Neural cell (in vitro differentiated cells): ENCODE measurements around the gene ASB1. TPM values are rescaled to one million over a fixed set of nuclear protein-coding genes. Genes with fewer than 3 reads are reported as not detected.

Experiments used
- H2AFZ ChIP-seq: fragments of 200-600, 300-800 bp; sonication (generic), shearing (Covaris generic); 2 replicates; pipeline ENCODE4 v1.6.0; 2014; ENCODE audit warnings: low read depth, mild to moderate bottlenecking, antibody characterized with exemption, low read length, moderate library complexity
- H3F3A ChIP-seq: fragments of 200-600 bp; shearing (Covaris generic); 2 replicates; pipeline ENCODE4 v1.6.1; 2016; ENCODE audit warnings: mild to moderate bottlenecking, moderate library complexity, mixed read lengths, antibody characterized with exemption, low read length; ENCODE audit not compliant: insufficient read depth, poor library complexity, severe bottlenecking
- H3K27ac ChIP-seq: fragments of 200-600, 300-800 bp; sonication (generic), shearing (Covaris generic); 2 replicates; pipeline ENCODE4 v1.5.1; 2014; ENCODE audit warnings: mild to moderate bottlenecking, low read length, moderate library complexity
- H3K27me3 ChIP-seq: fragments of 300-800, 200-600 bp; sonication (generic), shearing (Covaris generic); 2 replicates; pipeline ENCODE4 v1.6.0; 2014; ENCODE audit warnings: mild to moderate bottlenecking, low read depth, low read length, moderate library complexity; ENCODE audit not compliant: insufficient read depth
- H3K36me3 ChIP-seq: fragments of 300-800, 200-600 bp; sonication (generic), shearing (Covaris generic); 2 replicates; pipeline ENCODE4 v1.5.1; 2014; ENCODE audit warnings: mild to moderate bottlenecking, antibody characterized with exemption, low read length, moderate library complexity; ENCODE audit not compliant: insufficient read depth
- H3K4me2 ChIP-seq: fragments of 300-800, 200-600 bp; sonication (generic), shearing (Covaris generic); 2 replicates; pipeline ENCODE4 v1.6.0; 2014; ENCODE audit warnings: mild to moderate bottlenecking, low read length
- H3K4me3 ChIP-seq: fragments of 300-800, 200-600 bp; sonication (generic), shearing (Covaris generic); 2 replicates; pipeline ENCODE4 v1.5.1; 2014; ENCODE audit warnings: mild to moderate bottlenecking, low read length, moderate library complexity
- H3K79me2 ChIP-seq: fragments of 200-600 bp; shearing (Covaris generic); replicated peaks from 2 replicates; pipeline ENCODE4 v1.6.0; 2014; ENCODE audit warnings: mild to moderate bottlenecking, low read length, moderate library complexity; ENCODE audit not compliant: insufficient read depth
- H3K9ac ChIP-seq: fragments of 300-800, 200-600 bp; sonication (generic), shearing (Covaris generic); 2 replicates; pipeline ENCODE4 v1.6.1; 2016; ENCODE audit warnings: mild to moderate bottlenecking, low read length, mixed read lengths
- H3K9me2 ChIP-seq: fragments of 200-600 bp; shearing (Covaris generic); 2 replicates; pipeline ENCODE4 v1.6.1; 2016; ENCODE audit warnings: mild to moderate bottlenecking, low read length, mixed read lengths; ENCODE audit not compliant: insufficient read depth
- H3K9me3 ChIP-seq: fragments of 200-600, 300-800 bp; sonication (generic), shearing (Covaris generic); 2 replicates; pipeline ENCODE4 v1.6.1; 2016; ENCODE audit warnings: mild to moderate bottlenecking, mixed run types, low read length, moderate library complexity, mixed read lengths
- H4K20me1 ChIP-seq: fragments of 200-600 bp; shearing (Covaris generic); 2 replicates; pipeline ENCODE4 v1.6.1; 2016; ENCODE audit warnings: mild to moderate bottlenecking, mixed run types; ENCODE audit not compliant: insufficient read depth
- CTCF ChIP-seq: fragments of 450-650 bp; IDR thresholded peaks from 2 replicates; pipeline ENCODE4 v1.5.1; 2014; ENCODE audit warnings: antibody characterized with exemption, mild to moderate bottlenecking, moderate library complexity; ENCODE audit not compliant: poor library complexity, severe bottlenecking
- EP300 ChIP-seq: fragments of 450-650 bp; conservative IDR thresholded peaks from 2 replicates; pipeline ENCODE4 v1.6.1; 2014; ENCODE audit warnings: antibody characterized with exemption, mild to moderate bottlenecking, moderate library complexity; ENCODE audit not compliant: poor library complexity, severe bottlenecking
- EZH2 ChIP-seq: fragments of 200-600, 300-800 bp; shearing (Covaris generic), sonication (generic); IDR thresholded peaks from 2 replicates; pipeline ENCODE4 v1.6.1; 2014; ENCODE audit warnings: antibody characterized with exemption, low read length, borderline replicate concordance, mild to moderate bottlenecking; ENCODE audit not compliant: insufficient read depth, poor library complexity, severe bottlenecking
- MXI1 ChIP-seq: fragments of 450-650 bp; conservative IDR thresholded peaks from 2 replicates; pipeline ENCODE4 v1.6.1; 2014; ENCODE audit warnings: antibody characterized with exemption, mild to moderate bottlenecking; ENCODE audit not compliant: poor library complexity, severe bottlenecking
- POLR2AphosphoS5 ChIP-seq: IDR thresholded peaks from 2 replicates; pipeline ENCODE4 v1.6.1; 2012
- RAD21 ChIP-seq: fragments of 450-650 bp; conservative IDR thresholded peaks from 2 replicates; pipeline ENCODE4 v1.6.1; 2014; ENCODE audit warnings: antibody characterized with exemption, mild to moderate bottlenecking, moderate library complexity
- REST ChIP-seq: IDR thresholded peaks from 2 replicates; pipeline ENCODE4 v1.6.1; 2012; ENCODE audit warnings: borderline replicate concordance
- SMC3 ChIP-seq: fragments of 450-650 bp; conservative IDR thresholded peaks from 2 replicates; pipeline ENCODE4 v1.6.1; 2014; ENCODE audit warnings: antibody characterized with exemption, mild to moderate bottlenecking, moderate library complexity; ENCODE audit not compliant: poor library complexity
- TAF1 ChIP-seq: IDR thresholded peaks from 2 replicates; pipeline ENCODE4 v1.6.1; 2012; ENCODE audit warnings: low read depth
- polyA plus RNA-seq: library from polyadenylated mRNA; depleted of rRNA; stranded (reverse); fragments of >200 nt; gene quantifications from 2 replicates; pipeline ENCODE4 v1.2.3, GENCODE V29; 2014

ASB1 gene
- polyA plus RNA-seq, 1 donor from 2014 or later, result 13.7 TPM

GRCh38 chr2:238379096-238379810, 47.5 kb upstream of the ASB1 start:
- Histone ChIP-seq H3K27me3 (no peaks in the 10 kb centered on the region), H4K20me1 (no peaks in the 10 kb centered on the region), H2AFZ (no peak overlapping the region), H3K27ac (no peak overlapping the region), H3K36me3 (no peaks in the 10 kb centered on the region), H3K79me2 (no peaks in the 10 kb centered on the region), H3K9me2 (no peaks in the 10 kb centered on the region), H3F3A (no peaks in the 10 kb centered on the region), H3K4me2 (no peak overlapping the region), H3K9ac (no peak overlapping the region), H3K9me3 (no peaks in the 10 kb centered on the region), H3K4me3 (no peak overlapping the region)
- no peak for TF ChIP-seq MXI1
- TF ChIP-seq POLR2AphosphoS5, result no peak
- TF ChIP-seq SMC3, result no peak
- TF ChIP-seq EZH2, result no peak
- TF ChIP-seq REST, result no peak
- no peak for TF ChIP-seq TAF1
- no peak for TF ChIP-seq EP300
- no peak for TF ChIP-seq RAD21
- TF ChIP-seq CTCF, result no peak

GRCh38 chr2:238380336-238380735, 46.4 kb upstream of the ASB1 start:
- no peaks in the 10 kb centered on the region for H4K20me1 ChIP-seq
- no peak overlapping the region for H3K4me3 ChIP-seq
- no peak overlapping the region for H3K4me2 ChIP-seq
- H3K9me3 ChIP-seq, result no peaks in the 10 kb centered on the region
- no peak overlapping the region for H3K9ac ChIP-seq
- H3K27me3 ChIP-seq, result no peaks in the 10 kb centered on the region
- no peak overlapping the region for H2AFZ ChIP-seq
- H3F3A ChIP-seq, result no peaks in the 10 kb centered on the region
- TF ChIP-seq REST, result no peak
- TF ChIP-seq CTCF, result no peak
- TF ChIP-seq POLR2AphosphoS5, result no peak
- no peak for TF ChIP-seq MXI1
- no peak for TF ChIP-seq TAF1
- TF ChIP-seq RAD21, result no peak
- TF ChIP-seq EZH2, result no peak
- no peak for TF ChIP-seq SMC3
- no peak for TF ChIP-seq EP300
- no peaks in the 10 kb centered on the region for H3K79me2 ChIP-seq
- H3K27ac ChIP-seq, result no peak overlapping the region
- H3K9me2 ChIP-seq, result no peaks in the 10 kb centered on the region
- no peaks in the 10 kb centered on the region for H3K36me3 ChIP-seq
